Measurements from ENCODE around the gene EPHB2. TPM values are rescaled to one million over a fixed set of nuclear protein-coding genes. Genes with fewer than 3 reads are reported as not detected.
"Not testable (repeated sequence)": the region's sequence is repeated elsewhere in the genome, so short reads cannot be mapped to it uniquely, and the experiment has no call there.

Gene EPHB2
- total and polyA plus RNA-seq, 2 of the 8 experiments (the other 6 are each of a cell fraction or from before 2014, with no cell fraction given), result 15.8 to 17.2 TPM

DNA sequence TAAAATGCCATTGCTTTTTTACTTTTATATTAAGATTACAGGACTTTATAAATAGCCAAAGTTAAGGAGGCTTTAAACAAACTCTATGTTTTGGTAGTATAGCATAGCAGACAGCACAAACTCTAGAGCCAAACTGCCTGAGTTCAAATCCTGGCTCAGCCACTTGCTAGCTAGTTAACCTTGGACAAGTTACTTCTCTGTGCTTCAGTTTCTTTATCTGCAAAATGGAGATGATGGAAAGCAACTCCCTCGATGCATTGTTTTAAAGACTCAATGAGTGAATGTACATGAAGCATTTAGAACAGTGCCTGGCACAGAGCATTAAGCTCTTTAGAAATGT is 36.3 kb upstream of the EPHB2 start (continued):
- TF ChIP-seq EZH2 (IDR thresholded peaks at IDR 0.05; ENCODE audit: low read depth, low read length, severe bottlenecking) (no peak), SIX5 (IDR thresholded peaks at IDR 0.05; ENCODE audit: low read depth, low read length) (no peak)

DNA sequence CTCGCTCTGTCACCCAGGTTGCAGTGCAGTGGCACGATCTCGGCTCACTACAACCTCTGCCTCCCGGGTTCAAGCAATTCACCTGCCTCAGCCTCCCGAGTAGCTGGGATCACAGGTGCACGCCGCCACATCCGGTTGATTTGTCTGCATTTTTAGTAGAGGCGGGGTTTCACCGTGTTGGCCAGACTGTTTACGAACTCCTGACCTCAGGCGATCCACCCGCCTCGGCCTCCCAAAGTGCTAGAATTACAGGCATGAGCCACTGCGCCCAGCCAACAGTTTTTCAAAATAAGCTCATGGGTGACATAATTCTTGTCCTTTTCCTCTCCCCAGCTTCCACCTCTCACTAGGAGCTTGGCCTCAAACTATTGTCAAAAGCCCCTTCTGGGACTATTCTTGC is 34.5 kb upstream of the EPHB2 start:
- not testable (repeated sequence) for H3K4me3 ChIP-seq (ENCODE audit: extremely low read depth in 1 of 4, insufficient read depth in 2 of 4, low read depth in 3 of 4, low read length in 4 of 4); H3K4me2 ChIP-seq (ENCODE audit: insufficient read depth in 1 of 2, low read depth in 2 of 2, low read length in 2 of 2); H3K27me3 ChIP-seq (replicated peaks in 1 of 4; ENCODE audit: control insufficient read depth in 3 of 4, extremely low read depth in 1 of 4, insufficient read depth in 3 of 4, low read length in 3 of 4); H3K36me3 ChIP-seq (ENCODE audit: control insufficient read depth in 2 of 4, insufficient read depth in 4 of 4, low read length in 3 of 4); H3K18ac ChIP-seq (ENCODE audit: extremely low read depth, low read length); H2AFZ ChIP-seq (ENCODE audit: low read length); H3K9me3 ChIP-seq (ENCODE audit: insufficient read depth in 2 of 2, low read depth in 1 of 2, low read length in 1 of 2); H2BK12ac ChIP-seq (ENCODE audit: low read depth, low read length); H3K56ac ChIP-seq (replicated peaks; ENCODE audit: insufficient read length, low read depth, low read length); H2BK20ac ChIP-seq (ENCODE audit: low read length); DNase-seq (ENCODE audit: low read depth in 1 of 2, low spot score in 2 of 2); H2BK120ac ChIP-seq (replicated peaks; ENCODE audit: low read depth, low read length); FAIRE-seq; H2BK15ac ChIP-seq (ENCODE audit: low read length); H3K27ac ChIP-seq (ENCODE audit: low read depth, low read length); H3K23ac ChIP-seq (ENCODE audit: insufficient read length); H2AK5ac ChIP-seq (ENCODE audit: low read depth, low read length); H3K14ac ChIP-seq (ENCODE audit: insufficient read length); H4K5ac ChIP-seq (ENCODE audit: insufficient read length, low read depth, low read length); H3K79me1 ChIP-seq (ENCODE audit: low read depth, low read length); H3K79me2 ChIP-seq (ENCODE audit: control insufficient read depth in 1 of 2, insufficient read depth in 2 of 2, low read length in 2 of 2); H3K4ac ChIP-seq (replicated peaks; ENCODE audit: insufficient read length, low read depth, low read length); H4K8ac ChIP-seq (ENCODE audit: extremely low read depth, insufficient read depth, low read length); H4K91ac ChIP-seq (replicated peaks; ENCODE audit: insufficient read length, low read length); H3K9ac ChIP-seq (replicated peaks in 1 of 4; ENCODE audit: extremely low read depth in 1 of 4, low read depth in 3 of 4, low read length in 3 of 4); H2BK5ac ChIP-seq (ENCODE audit: low read depth, low read length)
- WGBS, 2 experiments (ENCODE audit: extremely low coverage in 1 of 2, insufficient coverage in 1 of 2, insufficient read length in 1 of 2, insufficient replicate concordance in 2 of 2, low coverage in 1 of 2, low lambda C conversion rate in 2 of 2, missing lambda C conversion rate in 1 of 2), result 95% methylated on average over 15 of the region's 15 CpGs; no CpG with 5 or more reads in 1 of the 2 experiments
- Histone ChIP-seq H4K20me1 (replicated peaks in 1 of 2; ENCODE audit: control insufficient read depth in 1 of 2, insufficient read depth in 2 of 2, low read length in 2 of 2) (peaks cover 0 to 11% of the 10 kb centered on the region in 2 experiments), H3K4me1 (replicated peaks in 1 of 4; ENCODE audit: control insufficient read depth in 3 of 4, insufficient read depth in 4 of 4, low read length in 3 of 4) (peaks cover 0 to 15% (median 7%) of the 10 kb centered on the region in 4 experiments; a peak in 4 of 7 replicates), H3K23me2 (ENCODE audit: low read depth, low read length) (peaks cover 12% of the 10 kb centered on the region; the same call in 1 of the 2 replicates)
- CTCF ChIA-PET (ENCODE audit: partially characterized antibody), result interaction anchor here (0.6 to 4.5 kb wide), 16 partner anchors 8 to 519 kb away, joined by 3 to 27 read pairs (median 4); no protein-coding TSS in a partner anchor
- POLR2A ChIA-PET (ENCODE audit: partially characterized antibody), result interaction anchor here (0.8 kb wide), 1 partner anchor 13 kb away, joined by 3 read pairs; no protein-coding TSS in a partner anchor
